HG03354 (cell line): ENCODE measurements around the gene IBTK.
"Not testable (repeated sequence)": the region's sequence is repeated elsewhere in the genome, so short reads cannot be mapped to it uniquely, and the experiment has no call there.

Experiments
- ATAC-seq: cut with Tn5 transposase; IDR thresholded peaks from one replicate; pipeline ENCODE4 v1.9.1; 2021; ENCODE audit warnings: mild to moderate bottlenecking; ENCODE audit not compliant: unreplicated experiment, poor library complexity, severe bottlenecking

The IBTK gene

DNA sequence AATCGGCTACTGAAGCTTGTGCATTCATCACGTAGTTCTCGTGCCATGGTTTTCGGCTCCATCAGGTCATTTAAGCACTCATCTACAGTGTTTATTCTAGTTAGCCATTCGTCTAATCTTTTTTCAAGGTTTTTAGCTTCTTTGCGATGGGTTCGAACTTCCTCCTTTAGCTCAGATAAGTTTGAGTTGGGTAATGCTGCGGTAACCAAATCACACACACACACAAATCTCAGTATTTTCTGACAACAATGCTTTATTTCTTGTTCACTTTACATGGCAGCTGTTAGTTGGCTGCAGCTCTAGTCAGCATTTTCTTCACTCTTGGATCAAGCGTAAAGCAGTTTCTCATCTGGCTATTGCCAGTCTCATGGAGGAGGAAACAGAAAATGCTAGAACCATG, 118.6 kb downstream of the IBTK start:
- not testable (repeated sequence) for ATAC-seq

GRCh38 chr6:82123632-82124031, 123.9 kb downstream of the IBTK start:
- no peak for ATAC-seq
